Uterus (tissue), 2 donors: ENCODE results near the gene SRGAP1.

Experiments used
- POLR2A ChIP-seq, 2 donors: fragments of 450-650 bp; IDR thresholded peaks; one replicate each; pipeline ENCODE4 v1.6.1; 2016; ENCODE audit warnings: antibody characterized with exemption in 2 of 2, mild to moderate bottlenecking in 1 of 2, moderate library complexity in 1 of 2
- TF ChIP-seq, protein P1 (sequence below), 4 experiments: fragments of 200-600 bp in 2 of 4; fragments of 450-650 bp in 2 of 4; sonication (generic) in 2 of 4; IDR thresholded peaks; one replicate each; pipeline ENCODE4 v1.5.1; 2016 to 2019; ENCODE audit warnings: antibody characterized with exemption in 4 of 4, mild to moderate bottlenecking in 2 of 4, moderate library complexity in 1 of 4

DNA sequence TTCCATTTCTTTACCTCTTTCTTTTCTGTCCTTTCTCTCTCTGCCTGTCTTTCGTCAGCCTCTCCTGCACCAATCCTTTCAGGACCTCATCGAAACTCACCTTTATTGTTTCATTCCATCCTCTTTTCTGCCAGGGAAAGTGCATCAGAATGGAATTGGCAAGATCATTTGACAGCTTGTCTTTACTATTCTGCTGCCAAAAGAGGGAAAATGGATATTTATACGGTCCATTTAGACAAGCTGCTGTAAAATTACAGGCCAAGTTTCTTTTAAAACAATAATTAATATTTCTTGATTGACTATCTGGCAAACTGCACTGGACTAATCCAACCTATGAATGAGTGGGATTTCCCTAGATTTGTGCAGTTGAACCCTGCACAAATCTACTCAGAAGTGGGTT, 7.6 kb upstream of the SRGAP1 start:
- TF ChIP-seq, protein P1, sequence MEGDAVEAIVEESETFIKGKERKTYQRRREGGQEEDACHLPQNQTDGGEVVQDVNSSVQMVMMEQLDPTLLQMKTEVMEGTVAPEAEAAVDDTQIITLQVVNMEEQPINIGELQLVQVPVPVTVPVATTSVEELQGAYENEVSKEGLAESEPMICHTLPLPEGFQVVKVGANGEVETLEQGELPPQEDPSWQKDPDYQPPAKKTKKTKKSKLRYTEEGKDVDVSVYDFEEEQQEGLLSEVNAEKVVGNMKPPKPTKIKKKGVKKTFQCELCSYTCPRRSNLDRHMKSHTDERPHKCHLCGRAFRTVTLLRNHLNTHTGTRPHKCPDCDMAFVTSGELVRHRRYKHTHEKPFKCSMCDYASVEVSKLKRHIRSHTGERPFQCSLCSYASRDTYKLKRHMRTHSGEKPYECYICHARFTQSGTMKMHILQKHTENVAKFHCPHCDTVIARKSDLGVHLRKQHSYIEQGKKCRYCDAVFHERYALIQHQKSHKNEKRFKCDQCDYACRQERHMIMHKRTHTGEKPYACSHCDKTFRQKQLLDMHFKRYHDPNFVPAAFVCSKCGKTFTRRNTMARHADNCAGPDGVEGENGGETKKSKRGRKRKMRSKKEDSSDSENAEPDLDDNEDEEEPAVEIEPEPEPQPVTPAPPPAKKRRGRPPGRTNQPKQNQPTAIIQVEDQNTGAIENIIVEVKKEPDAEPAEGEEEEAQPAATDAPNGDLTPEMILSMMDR (IDR thresholded peaks at IDR 0.05), result no peak
- no peak for TF ChIP-seq POLR2A (IDR thresholded peaks at IDR 0.05)
